NCI-H2081 treated with DMSO at 0.1 percent for 48 hours (cell line): ENCODE measurements around the gene TRIM17.

Experiments
- DNase-seq: peaks from one replicate; lab custom pipeline; 2025; lab: John Stamatoyannopoulos, UW

Gene TRIM17, protein sequence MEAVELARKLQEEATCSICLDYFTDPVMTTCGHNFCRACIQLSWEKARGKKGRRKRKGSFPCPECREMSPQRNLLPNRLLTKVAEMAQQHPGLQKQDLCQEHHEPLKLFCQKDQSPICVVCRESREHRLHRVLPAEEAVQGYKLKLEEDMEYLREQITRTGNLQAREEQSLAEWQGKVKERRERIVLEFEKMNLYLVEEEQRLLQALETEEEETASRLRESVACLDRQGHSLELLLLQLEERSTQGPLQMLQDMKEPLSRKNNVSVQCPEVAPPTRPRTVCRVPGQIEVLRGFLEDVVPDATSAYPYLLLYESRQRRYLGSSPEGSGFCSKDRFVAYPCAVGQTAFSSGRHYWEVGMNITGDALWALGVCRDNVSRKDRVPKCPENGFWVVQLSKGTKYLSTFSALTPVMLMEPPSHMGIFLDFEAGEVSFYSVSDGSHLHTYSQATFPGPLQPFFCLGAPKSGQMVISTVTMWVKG

DNA sequence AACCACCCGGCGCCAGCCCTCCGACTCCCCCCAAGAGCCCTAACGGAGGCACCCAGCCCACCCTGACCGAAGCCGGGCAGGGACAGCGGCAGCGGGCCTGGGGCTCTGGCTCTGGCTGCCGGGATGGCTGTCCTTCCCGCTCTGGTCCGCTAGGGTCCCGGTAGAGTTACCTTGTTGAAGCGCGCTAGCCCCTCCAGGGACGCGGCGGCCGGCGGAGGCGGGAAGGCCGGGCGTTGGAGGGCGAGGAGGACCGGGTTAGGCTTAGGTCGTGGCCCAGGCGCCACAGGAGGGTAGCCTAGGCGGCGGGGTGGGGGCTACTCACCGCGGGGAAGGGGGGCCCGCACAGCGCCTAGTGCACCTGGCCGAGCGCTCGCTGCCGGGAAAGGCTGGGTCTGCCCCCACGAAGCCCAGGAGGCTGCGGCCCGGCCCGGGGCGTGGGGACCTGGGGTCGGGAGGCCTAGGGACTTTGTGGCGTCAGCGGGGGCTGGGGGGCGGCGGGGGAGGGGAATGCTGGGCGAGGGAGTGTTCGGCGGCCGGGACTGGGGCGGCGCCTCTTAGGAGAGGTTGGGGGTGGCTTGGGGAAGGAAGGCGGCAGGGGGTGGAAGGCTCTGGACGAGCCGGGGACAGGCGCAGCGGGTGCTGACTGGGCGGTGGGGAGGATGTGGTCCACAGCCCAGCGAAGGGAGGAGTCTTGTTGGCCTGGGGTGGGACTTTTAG lies at the start of gene TRIM17:
Gene TRIM17, minus strand, starts transcription at position 645 of the 717 bp plus-strand sequence. CDS start 1,789 bp downstream, outside the sequence.
- DNase-seq: no peak

DNA sequence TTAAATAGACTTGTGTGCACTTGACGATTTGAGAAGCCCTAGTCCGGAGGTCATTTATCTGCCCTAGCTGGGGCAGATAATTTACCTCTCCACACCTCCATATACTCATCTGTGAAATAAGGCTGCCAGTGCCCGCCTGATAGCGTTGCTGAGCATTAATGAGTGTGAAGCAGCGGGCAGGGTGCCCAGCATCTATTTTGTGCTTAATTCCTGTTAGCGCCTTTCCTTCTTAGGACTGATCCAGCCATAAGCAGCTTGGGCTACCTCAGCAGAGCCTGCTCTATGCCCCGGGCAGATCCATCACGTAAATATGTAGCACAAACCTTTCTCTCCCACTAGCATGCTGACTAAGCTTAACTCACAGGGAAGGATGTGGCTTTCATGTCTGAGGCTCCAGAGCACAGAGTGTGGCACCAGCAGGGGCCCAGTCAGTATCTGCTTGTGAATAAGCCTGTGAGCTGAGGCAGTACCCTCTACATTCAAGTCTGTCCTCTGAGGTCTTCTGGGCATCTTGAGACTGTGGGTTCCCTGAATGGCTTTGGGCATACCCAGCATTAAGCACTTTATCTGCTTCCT lies 49.0 kb upstream of the TRIM17 start:
- no peak for DNase-seq

DNA sequence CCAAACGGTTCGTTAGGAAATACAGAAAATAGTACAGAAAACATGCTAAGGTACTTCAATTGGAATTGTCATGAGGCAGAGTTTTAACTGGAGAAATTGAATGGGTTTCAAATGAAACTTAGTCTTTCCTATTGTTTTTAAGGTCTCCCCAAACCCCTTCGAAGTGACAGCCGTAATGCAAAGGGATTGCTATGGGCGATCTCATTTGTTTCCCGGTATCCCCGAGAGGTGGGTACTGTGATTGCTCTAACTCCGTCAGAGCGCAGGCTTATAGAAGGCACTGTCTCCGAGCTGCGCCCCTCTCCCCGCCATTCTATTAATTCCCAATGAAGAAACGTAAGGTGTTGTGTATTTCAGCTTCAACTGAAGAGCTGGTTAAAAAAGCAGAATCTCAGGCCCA lies 48.5 kb upstream of the TRIM17 start:
- no peak for DNase-seq

DNA sequence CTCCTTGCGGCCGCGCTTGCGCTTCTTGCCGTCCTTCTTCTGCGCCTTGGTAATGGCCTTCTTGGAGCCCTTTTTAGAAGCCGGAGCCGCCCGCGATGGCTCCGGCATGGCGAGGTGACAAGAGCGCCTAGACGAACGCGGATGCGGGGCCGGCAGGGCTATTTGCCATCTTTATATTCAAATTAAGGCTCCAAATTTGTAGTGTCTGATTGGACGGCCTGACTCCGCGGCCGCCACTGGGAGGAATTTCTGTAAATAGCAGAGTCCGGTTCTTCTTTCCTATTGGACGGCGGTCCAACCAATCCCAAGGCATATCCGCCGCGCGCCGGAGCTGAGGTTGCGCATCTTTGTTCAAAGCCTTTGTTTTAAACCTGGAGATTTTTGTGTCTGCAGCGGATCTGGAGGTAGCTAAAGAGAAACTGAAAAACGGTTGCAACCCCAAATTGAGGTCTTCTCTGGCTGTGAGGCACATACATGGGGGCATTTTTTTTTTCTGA lies 47.9 kb upstream of the TRIM17 start:
- DNase-seq: peak; percentile 95

DNA sequence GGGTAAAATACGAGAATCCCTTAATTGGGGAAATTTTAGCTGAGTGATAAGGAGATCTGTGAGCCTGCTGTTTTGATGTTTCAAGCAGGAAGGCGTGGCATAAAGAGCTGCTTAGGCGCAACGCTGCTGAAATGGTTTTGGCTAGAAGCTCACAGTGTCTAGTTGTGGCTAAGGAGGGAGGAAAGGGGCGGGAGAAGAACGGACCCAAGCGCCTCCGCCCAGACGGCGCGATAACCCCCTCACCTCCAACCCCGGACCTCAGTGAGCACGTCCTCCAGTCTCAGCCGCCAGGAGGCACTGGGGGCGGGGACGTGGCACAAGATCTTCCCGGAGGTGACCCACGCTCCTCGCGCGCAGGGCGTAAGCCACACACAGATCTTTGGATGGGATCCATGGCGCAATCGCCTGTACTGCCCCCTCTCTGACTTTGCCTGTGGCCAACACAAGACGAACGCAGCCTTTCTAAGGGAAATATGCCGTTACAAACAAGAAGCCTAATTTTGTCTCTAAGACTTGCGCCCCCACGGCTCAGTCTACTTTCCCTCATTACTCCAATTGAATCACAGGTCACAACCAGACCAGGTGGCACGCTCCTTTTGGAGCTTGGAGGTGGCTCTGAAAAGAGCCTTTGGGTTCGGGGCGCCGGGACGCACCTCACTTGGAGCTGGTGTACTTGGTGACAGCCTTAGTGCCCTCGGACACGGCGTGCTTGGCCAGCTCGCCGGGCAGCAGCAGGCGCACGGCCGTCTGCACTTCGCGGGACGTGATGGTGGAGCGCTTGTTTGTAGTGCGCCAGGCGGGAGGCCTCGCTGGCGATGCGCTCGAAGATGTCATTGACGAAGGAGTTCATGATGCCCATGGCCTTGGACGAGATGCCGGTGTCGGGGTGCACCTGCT lies 47.1 kb upstream of the TRIM17 start:
- DNase-seq: peak; percentile 9

DNA sequence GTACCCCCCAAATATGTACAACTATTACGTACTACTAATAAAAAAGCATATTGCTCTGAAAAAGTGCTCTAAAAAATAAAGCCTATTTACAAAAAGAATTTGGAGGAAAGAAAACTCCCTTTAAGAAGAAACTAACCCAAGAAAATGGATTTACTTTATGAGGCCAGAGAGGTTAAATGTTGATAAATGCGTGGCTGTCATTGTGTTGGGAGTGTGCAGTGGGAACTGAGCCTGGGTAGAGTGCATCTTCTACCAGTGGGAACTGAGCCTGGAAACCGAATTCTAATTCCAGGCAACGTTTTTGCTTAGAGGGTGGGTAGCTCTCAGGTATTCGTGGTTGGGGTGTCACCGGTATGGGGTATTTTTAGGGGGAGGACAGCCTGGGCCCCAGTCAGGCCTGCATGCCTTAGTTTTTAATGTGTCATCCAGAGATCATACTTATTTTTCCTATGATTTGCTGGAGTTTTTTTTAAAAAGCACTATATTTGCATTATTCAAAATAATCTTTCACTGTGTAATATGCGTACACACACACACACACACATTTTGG lies 46.4 kb upstream of the TRIM17 start:
- DNase-seq: no peak

DNA sequence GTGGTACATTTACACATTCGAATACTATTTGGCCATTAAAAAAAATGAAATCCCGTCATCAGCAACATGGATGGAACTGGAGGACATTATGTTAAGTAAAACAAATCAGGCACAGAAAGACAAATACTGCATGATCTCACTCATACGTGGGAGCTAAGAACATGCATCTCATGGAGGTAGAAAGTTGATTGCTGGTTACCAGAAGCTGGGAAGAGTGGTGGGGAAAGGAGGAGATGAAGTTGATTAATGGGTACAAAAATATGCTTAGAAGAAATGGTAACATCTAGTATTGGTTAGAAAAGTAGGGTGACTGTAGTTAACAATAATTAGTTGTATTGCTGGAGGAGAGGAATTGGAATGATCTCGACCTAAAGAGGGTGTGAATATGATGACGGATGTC lies 45.9 kb upstream of the TRIM17 start:
- DNase-seq: no peak

DNA sequence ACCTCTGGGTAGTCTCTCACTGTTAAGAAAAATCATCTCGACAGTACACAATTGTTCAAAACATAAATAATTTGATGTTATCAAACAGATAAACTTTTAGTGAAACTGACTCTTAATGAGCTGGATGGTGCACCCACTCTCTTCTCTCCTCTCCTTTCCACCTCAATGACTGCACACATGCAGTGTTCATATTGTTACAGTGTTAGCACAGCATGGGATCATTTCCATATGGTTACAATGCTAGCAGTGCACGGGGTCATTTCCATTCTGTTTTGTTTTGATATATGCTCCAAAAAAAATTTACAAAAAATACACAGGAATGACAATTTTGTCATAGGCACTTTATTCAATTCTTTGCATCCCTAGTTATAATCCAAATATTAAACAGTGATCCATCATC lies 44.2 kb upstream of the TRIM17 start:
- DNase-seq: no peak

DNA sequence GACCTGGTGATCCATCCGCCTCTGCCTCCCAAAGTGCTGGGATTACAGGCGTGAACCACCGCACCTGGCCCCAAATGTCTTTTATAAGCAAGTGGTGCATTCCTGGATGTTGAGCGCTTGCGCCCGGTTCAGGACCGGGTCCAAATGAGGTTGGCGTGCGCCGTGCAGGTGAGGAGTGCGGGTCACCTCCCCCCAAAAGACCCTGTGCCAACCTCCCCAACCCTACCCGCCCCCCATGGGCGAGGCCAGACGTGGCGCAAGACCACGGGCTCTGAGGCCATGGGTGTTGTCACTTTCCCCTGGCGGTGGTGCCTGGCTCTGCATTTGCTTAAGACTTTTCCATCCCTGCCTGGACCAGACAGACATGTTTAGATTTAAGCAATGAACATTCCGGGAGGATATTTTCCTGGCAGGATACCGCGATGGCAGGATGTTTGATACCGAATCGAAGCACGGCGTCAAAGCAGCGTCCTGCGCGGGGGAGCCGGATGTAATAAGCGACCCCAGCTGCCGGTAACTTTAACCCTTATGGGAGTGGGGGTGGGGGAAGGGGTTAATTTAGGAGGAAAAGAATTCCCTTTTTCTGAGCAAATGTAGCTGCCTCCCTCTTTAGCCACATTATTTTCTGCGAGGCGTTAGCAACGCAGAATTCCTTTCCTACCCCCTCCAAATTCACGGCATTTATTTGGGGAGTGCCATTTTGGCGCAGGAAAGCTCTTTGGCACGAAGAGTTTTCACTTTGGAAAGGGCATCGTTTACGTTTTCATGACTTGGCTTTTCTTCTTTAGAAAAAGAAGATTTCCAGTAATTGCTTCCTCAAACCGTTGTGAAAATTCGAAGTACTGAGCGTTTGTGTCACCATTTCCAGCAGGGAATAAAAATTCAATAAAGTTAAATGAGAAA lies 42.7 kb upstream of the TRIM17 start:
- DNase-seq: peak; percentile 39

DNA sequence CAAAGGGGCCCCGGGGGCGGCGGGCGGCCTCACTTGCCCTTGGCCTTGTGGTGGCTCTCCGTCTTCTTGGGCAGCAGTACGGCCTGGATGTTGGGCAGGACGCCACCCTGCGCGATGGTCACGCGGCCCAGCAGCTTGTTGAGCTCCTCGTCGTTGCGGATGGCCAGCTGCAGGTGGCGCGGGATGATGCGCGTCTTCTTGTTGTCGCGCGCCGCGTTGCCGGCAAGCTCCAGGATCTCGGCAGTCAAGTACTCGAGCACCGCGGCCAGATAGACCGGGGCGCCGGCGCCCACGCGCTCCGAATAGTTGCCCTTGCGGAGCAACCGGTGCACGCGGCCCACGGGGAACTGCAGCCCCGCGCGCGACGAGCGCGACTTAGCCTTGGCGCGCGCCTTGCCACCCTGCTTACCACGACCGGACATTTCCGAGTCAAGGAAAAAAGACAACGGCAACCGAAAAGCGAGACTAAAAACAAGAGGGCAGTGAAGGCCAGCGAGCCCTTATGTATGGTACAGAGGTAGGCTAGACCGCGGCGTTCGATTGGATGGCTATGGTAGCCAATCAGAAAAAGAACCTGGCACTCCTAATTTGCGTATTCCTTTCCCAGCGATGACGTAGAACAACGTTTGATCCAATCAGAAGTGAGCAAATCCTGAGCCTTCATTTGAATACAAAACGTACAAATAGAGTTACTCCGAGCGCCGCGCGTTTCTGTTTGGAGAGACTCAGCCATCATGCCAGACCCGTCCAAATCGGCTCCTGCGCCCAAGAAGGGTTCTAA lies 40.9 kb upstream of the TRIM17 start:
- peak; percentile 100 for DNase-seq

DNA sequence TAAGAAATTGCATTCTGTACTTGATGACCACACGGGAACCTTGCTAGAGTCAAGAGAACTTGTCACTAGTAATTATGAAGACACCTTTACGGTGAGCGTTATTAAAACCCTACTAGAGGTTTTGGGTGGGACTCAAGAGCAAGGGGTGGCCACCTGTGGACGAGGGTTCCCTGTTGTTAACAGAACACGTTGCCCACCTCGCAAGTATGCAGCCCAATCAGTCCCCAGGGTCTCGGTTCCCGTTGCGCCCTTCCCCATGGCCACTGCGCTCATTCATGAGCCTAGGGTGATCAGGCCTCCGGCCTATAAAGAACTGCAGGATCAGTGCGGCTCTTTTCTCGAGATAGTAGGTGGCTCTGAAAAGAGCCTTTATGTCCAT lies 40.3 kb upstream of the TRIM17 start:
- DNase-seq: no peak

DNA sequence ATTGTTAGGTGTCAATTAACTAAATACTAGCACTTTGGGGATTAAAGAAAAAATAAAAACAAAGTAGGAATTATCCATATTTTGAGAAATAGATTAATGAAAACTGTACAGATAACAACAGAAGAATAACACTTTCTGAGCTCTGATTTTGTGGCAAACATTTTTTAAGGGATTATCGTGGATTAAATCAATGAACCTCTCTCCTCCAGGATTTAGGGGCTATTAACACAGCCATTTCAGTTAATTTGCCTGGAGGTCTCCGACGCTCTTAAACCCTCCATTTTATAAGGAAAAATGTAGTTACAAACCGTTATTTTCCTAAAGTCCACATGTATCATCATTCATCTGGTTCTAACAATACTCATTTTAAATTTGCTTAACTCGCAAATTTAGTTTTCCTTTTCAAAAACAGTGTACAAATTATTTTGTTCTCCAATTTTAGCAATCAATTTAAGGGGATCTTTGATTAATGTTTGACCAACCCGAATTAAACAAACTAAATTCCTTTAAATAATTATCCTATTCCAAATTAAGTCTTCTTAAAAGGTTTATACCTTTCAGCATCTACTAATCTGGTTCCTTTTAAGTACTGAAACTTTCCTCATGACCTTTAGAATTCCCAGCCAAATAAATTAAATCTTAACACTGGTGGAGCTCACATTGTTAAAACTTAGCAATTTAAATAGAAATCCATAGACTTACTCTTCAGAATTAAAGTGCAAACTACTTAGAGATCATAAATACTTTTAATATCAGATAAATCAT lies 39.8 kb upstream of the TRIM17 start:
- no peak for DNase-seq

DNA sequence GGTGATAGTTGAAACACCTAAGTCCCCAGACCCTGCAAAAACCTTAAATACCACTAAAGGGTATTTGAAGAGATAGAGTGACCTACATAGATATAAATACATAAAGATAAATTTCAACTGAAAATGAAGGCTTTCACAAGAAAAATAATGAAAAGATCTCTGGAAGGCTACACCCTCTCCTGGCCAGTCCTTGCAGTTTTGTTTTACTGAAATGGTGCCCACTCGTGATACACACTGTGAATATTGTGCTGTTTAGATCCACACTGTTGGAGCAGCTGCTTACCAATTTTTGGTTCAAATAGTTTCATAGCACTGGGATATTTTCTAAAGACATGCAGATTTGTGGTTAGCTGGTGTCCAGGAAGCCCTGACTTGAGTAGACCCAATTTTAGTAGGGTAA lies 39.1 kb upstream of the TRIM17 start:
- no peak for DNase-seq

DNA sequence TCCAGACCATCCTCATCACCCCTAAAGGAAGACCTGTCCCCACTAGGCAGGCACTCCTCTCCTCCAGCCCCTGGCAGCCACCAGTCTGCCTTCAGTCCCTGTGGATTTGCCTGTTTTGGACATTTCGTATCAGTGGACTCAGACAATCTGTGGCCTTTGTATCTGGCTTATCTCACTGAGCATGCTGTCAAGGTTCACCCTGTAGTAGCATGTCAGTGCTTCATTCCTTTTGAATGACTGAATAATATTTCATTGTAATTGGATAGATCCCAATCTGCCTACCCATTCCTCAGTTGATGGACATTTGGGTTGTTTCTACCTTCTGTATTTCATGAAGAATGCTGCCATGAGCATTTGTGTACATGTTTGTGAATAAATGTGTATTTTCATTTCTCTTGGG lies 37.6 kb upstream of the TRIM17 start:
- no peak for DNase-seq

DNA sequence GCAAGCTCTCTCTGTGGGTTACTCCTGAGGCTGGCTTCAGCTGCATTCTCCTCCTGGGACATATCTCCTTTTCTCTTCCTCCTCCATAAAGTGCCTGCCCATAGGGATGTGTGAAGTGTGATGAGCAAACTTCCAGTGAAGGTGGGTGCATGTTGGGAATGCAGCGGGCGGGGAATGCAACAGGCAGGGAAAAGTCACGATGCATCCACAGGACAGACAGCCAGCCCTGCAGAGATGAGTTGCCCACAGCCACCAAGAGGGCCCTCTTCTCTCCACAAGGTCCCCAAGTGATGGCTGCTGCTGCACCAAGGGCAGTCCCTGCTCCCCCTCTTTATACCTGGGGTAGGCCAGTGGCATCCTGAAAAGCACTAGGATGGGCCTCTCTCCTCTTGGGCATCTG lies 37.0 kb upstream of the TRIM17 start:
- no peak for DNase-seq

DNA sequence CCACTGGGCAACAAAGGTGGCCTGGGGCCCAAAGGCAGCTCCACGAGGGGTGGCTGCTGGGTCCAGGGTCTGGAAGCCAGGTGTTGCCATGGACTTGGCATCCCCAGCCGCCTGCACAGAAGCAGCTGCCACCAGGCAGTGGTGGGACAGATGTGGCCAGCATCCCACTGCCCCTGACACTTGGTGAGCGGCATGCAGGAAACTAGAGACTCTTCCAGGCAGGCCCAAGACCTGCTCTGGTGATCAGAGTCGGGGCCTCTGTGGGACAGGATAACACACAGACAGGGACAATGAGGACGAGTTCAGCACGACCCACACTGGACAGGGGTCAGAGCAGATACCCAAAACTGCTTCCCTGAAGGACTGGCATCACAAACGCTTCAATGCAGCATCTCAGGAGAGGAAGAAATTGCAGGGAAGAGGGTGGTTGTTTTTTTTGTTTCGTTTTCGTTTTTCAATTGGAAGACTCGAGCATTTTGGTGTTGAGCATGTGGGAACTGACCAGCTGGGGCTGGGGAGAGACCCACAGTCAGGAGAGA lies 36.4 kb upstream of the TRIM17 start:
- no peak for DNase-seq

DNA sequence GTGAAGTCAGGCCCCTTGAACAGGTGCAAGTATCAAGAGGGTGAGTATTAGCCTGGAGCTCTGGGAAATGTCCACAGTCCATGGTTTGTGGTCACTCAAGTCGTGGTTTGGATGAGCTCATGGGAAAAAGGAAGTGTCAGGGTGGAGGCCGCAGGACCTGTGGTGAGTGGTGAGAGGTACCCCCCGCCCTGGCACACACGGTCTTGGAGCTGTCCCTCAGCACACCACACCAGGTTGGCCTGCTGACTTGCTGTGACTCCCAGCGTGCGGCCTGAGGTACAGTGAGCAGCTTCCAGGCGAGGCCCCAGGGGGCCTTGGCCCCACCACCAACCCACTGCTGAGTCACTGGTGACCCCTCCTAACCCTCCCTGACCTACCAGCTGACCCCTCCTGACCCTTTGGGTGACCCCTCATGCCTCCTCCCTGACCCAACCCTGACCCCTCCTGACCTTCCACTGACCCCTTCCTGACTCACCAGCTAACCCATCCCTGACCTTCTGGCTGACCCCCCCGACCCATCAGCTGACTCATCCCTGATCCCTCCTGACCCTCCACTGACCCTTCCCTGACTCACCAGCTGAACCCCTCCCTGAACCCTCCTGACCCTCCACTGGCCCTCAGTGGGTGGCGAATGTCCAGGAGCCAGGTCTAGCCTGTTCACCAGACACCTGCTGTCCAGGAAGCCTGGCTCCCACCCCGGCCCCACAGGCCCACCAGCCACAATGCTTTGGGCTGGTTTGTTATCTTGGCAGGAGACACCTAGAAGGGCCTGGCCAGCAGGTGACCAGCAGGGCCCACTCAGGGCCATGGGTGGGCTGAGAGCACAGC lies 35.7 kb upstream of the TRIM17 start:
- DNase-seq: no peak

DNA sequence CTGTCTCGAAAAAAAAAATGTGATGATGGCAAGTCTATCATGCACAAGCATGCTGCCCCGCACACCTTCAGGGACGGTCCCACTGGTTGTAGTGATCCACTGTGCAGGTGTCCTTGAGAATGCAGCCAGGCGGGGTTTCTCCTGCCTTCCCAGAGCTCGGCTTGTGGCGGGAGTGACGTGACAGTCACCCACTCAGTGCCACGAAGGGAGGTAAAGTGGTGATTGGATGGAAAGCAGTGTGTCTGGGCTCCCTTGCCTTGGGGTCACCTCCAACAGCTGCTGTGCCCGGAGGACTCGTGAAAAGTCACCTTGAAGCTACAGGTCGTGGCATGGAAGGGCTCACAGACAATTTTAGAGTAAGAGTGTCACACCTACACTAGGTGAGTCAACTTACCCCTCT lies 33.5 kb upstream of the TRIM17 start:
- no peak for DNase-seq
